Measurements from ENCODE around the gene MEAF6. TPM values are rescaled to one million over a fixed set of nuclear protein-coding genes. Genes with fewer than 3 reads are reported as not detected.

Gene MEAF6
- total RNA-seq, 1 donor from 2014 or later: 127 TPM

DNA sequence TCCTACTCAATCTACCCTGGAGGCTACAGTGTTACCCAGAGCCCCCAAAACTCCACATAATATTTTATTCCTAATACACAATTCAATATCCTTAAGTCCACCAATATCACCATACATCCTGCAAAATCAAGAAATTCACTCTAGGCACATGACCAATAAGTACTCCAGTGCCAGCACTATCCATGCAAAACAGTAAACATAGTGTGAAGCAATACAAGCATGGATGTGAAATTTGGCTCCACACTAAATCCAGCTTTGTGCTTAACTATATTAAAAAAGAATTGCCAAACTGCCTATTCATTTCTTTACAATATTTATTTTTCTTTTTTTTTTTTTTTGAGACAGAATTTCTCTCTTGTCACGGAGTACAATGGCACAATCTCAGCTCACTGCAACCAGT, 3.0 kb upstream of the MEAF6 start:
- H3K9me3 ChIP-seq (ENCODE audit: low read depth): no peaks in the 10 kb centered on the region
- Mint-ChIP-seq H3K4me1 (peaks cover 28% of the 10 kb centered on the region), H3K9me3 (peaks cover 4% of the 10 kb centered on the region), H3K4me3 (no peak overlapping the region), H3K27me3 (ENCODE audit: insufficient read depth, low read depth) (peaks cover 6% of the 10 kb centered on the region), H3K36me3 (peaks cover 2% of the 10 kb centered on the region), H3K27ac (no peak overlapping the region)
- H3K4me1 ChIP-seq: peaks cover 10% of the 10 kb centered on the region
- H4K20me1 ChIP-seq (ENCODE audit: low read depth): peaks cover 15% of the 10 kb centered on the region
- DNase-seq (ENCODE audit: low spot score): no peak
- no peak overlapping the region for H3K9ac ChIP-seq
- peaks cover 16% of the 10 kb centered on the region for H3K79me2 ChIP-seq (ENCODE audit: low read depth)
- H2AFZ ChIP-seq (replicated peaks): no peak overlapping the region
- TF ChIP-seq EZH2phosphoT487 (IDR thresholded peaks at IDR 0.05): no peak
- TF ChIP-seq EZH2 (IDR thresholded peaks at IDR 0.05): no peak
- TF ChIP-seq, protein P1, sequence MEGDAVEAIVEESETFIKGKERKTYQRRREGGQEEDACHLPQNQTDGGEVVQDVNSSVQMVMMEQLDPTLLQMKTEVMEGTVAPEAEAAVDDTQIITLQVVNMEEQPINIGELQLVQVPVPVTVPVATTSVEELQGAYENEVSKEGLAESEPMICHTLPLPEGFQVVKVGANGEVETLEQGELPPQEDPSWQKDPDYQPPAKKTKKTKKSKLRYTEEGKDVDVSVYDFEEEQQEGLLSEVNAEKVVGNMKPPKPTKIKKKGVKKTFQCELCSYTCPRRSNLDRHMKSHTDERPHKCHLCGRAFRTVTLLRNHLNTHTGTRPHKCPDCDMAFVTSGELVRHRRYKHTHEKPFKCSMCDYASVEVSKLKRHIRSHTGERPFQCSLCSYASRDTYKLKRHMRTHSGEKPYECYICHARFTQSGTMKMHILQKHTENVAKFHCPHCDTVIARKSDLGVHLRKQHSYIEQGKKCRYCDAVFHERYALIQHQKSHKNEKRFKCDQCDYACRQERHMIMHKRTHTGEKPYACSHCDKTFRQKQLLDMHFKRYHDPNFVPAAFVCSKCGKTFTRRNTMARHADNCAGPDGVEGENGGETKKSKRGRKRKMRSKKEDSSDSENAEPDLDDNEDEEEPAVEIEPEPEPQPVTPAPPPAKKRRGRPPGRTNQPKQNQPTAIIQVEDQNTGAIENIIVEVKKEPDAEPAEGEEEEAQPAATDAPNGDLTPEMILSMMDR (IDR thresholded peaks at IDR 0.05): no peak
- no peak overlapping the region for H3K4me3 ChIP-seq
- peaks cover 23% of the 10 kb centered on the region for H3F3A ChIP-seq (ENCODE audit: low read depth)
- no peak overlapping the region for H3K27ac ChIP-seq
- H3K36me3 ChIP-seq: no peaks in the 10 kb centered on the region
- peaks cover 15% of the 10 kb centered on the region for H3K27me3 ChIP-seq
- no peak overlapping the region for H3K4me2 ChIP-seq

- H3K4me1 ChIP-seq: peaks cover 10% of the 10 kb centered on the region
- no peak overlapping the region for H3K27ac ChIP-seq
- peak overlapping the region; percentile 85 for H2AFZ ChIP-seq (replicated peaks)
- peaks cover 23% of the 10 kb centered on the region for H3F3A ChIP-seq (ENCODE audit: low read depth)
- Mint-ChIP-seq H3K4me1 (peaks cover 28% of the 10 kb centered on the region), H3K9me3 (peaks cover 4% of the 10 kb centered on the region), H3K27ac (peak overlapping the region; percentile 99), H3K4me3 (peak overlapping the region; percentile 95), H3K36me3 (peaks cover 2% of the 10 kb centered on the region), H3K27me3 (ENCODE audit: insufficient read depth, low read depth) (peaks cover 6% of the 10 kb centered on the region)
- TF ChIP-seq EZH2 (IDR thresholded peaks at IDR 0.05): no peak
- no peak for TF ChIP-seq EZH2phosphoT487 (IDR thresholded peaks at IDR 0.05)
- TF ChIP-seq, protein P1 (IDR thresholded peaks at IDR 0.05): no peak
- H3K27me3 ChIP-seq: peaks cover 15% of the 10 kb centered on the region
- H3K9me3 ChIP-seq (ENCODE audit: low read depth): no peaks in the 10 kb centered on the region
- H3K4me3 ChIP-seq: peak overlapping the region; percentile 98
- no peak overlapping the region for H3K9ac ChIP-seq
- H3K4me2 ChIP-seq: peak overlapping the region; percentile 86
- peaks cover 18% of the 10 kb centered on the region for H4K20me1 ChIP-seq (ENCODE audit: low read depth)
- peaks cover 23% of the 10 kb centered on the region for H3K79me2 ChIP-seq (ENCODE audit: low read depth)
- H3K36me3 ChIP-seq: no peaks in the 10 kb centered on the region
- DNase-seq (ENCODE audit: low spot score): no peak
Observed at GRCh38 chr1:37515185-37516034, 844 bp upstream of the MEAF6 start.

DNA sequence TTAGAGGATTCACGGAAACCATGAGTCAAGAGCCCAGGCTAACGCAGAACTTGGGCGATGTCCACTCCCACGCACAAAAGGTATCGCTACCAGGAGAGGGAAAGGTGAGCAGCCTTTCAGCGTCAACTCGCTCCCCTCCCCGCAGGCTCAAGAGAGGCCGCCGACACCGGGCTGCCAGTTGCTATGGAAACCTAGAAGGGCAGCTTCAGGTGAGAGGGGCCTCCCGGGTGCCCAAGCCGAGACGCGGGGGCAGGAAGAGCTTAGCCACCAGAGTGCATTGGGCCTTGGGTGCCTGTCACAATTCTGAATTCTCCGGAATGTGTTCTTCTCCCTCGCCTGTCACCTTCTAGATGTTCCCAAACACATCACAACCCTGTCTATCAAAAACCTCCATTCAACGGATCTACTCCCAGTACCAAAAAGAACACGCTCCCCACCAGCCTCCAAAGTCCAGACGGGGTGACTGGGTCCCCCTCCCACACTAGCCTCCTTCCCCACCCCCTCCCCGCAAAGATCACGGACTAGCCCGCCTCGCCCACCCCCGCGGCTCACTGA, 694 bp downstream of the MEAF6 start:
- Mint-ChIP-seq H3K9me3 (peaks cover under 1% of the 10 kb centered on the region), H3K36me3 (peaks cover 8% of the 10 kb centered on the region), H3K4me1 (peaks cover 19% of the 10 kb centered on the region), H3K27me3 (ENCODE audit: insufficient read depth, low read depth) (peaks cover 3% of the 10 kb centered on the region), H3K27ac (peak overlapping the region; percentile 92), H3K4me3 (peak overlapping the region; percentile 99)
- Histone ChIP-seq H2AFZ (replicated peaks) (peak overlapping the region; percentile 85), H3K4me2 (peak overlapping the region; percentile 86), H3K79me2 (ENCODE audit: low read depth) (peaks cover 23% of the 10 kb centered on the region), H3K4me3 (peak overlapping the region; percentile 98), H3F3A (ENCODE audit: low read depth) (peaks cover 23% of the 10 kb centered on the region), H4K20me1 (ENCODE audit: low read depth) (peaks cover 18% of the 10 kb centered on the region), H3K9me3 (ENCODE audit: low read depth) (no peaks in the 10 kb centered on the region), H3K27me3 (peaks cover 15% of the 10 kb centered on the region), H3K27ac (no peak overlapping the region), H3K9ac (peak overlapping the region; percentile 60), H3K36me3 (peaks cover under 1% of the 10 kb centered on the region), H3K4me1 (peaks cover 10% of the 10 kb centered on the region)
- TF ChIP-seq EZH2phosphoT487 (IDR thresholded peaks at IDR 0.05) (no peak), EZH2 (IDR thresholded peaks at IDR 0.05) (no peak)
- TF ChIP-seq, protein P1 (IDR thresholded peaks at IDR 0.05): no peak
- peak; percentile 66 for DNase-seq (ENCODE audit: low spot score)
